ENCODE results near the gene CKAP5. TPM values are rescaled to one million over a fixed set of nuclear protein-coding genes. Genes with fewer than 3 reads are reported as not detected.
A peak's percentile ranks its signal among the peaks of the same experiment; 100 is the strongest.
"Not testable (repeated sequence)": the region's sequence is repeated elsewhere in the genome, so short reads cannot be mapped to it uniquely, and the experiment has no call there.

CKAP5 gene
- total RNA-seq, 1 experiment from 2014 or later: 166 TPM

DNA sequence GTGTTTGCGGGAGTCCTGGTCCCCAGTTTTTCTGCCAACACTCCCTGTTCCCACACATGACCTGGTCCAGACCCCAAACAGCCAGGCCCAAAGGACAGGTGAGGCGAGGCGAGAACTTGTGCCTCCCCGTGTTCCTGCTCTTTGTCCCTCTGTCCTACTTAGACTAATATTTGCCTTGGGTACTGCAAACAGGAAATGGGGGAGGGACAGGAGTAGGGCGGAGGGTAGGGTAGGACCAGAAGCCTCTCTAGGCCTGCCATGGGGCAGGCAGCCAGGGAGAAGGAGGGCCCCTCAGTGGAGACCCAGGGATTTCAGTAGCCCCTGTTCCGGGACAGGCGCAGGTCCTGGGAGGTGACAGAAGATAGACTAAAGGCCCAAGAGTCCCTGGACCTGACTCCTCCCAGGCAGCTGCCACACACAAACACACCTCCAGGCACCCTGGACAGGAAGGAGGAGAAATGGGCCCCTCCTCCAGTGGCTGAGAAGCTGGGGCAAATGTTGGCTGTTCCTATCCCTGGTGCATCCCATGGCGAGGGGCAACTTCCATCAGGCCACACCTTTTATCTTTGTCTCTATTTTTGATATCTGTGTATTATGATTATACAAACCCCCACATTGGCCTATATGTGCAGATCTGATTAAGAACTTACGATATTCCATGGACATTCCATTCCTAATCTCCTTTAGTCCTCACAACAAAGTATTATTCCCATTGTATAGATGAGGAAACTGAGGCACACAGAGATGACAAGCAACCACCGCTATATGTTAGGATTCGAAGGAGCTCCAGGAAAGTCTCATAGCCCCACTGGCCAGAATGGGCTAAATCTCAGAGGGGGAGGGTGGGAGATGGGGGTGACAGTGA lies 127.7 kb downstream of the CKAP5 start:
- ChIA-PET RAD21 (ENCODE audit: low non-redundant PET in 1 of 2, low total read pairs in 2 of 2, uncharacterized antibody in 2 of 2, unreplicated experiment in 2 of 2) (no interaction called here), POLR2A (no interaction called here), CTCF (no interaction called here)
- no peaks in the 10 kb centered on the region for H3K9me2 ChIP-seq (ENCODE audit: insufficient read depth)
- no peaks in the 10 kb centered on the region for H3K79me2 ChIP-seq (ENCODE audit: insufficient read depth, low read length)
- no peaks in the 10 kb centered on the region for H4K20me1 ChIP-seq (ENCODE audit: insufficient read depth)
- H3K27ac ChIP-seq (ENCODE audit: low read depth, low read length): no peak overlapping the region; the same call in 1 of the 2 replicates
- intact Hi-C loops (cut with micrococcal nuclease): no loop called here
- H2AFZ ChIP-seq (ENCODE audit: low read depth, low read length, poor library complexity, severe bottlenecking): peak overlapping the region; percentile 83
- TF ChIP-seq ZFX (IDR thresholded peaks at IDR 0.05) (0 out of 2 replicates have a peak, but pooled peaks have one; percentile 8), EGR1 (IDR thresholded peaks at IDR 0.05; ENCODE audit: low read depth) (no peak)
- H3K36me3 ChIP-seq (ENCODE audit: control insufficient read depth in 1 of 2, insufficient read depth in 2 of 2, low read length in 2 of 2): no peaks in the 10 kb centered on the region
- no peaks in the 10 kb centered on the region for H3K27me3 ChIP-seq (ENCODE audit: insufficient read depth, low read length)
- no TSS peak for BruUV-seq (replicated peaks)
- DNase-seq (ENCODE audit: low read depth, low spot score) (no peak), ATAC-seq (peak; percentile 76)
- peaks cover 5 to 21% of the 10 kb centered on the region in 2 experiments; a peak in 3 of 4 replicates for H3K4me1 ChIP-seq (ENCODE audit: control insufficient read depth in 1 of 2, insufficient read depth in 2 of 2, low read length in 2 of 2)
- H3K4me2 ChIP-seq (ENCODE audit: low read length): peak overlapping the region; percentile 53
- H3K9me3 ChIP-seq (ENCODE audit: control insufficient read depth in 1 of 2, insufficient read depth in 1 of 2, low read depth in 1 of 2, low read length in 2 of 2): no peaks in the 10 kb centered on the region
- H3K4me3 ChIP-seq (replicated peaks in 1 of 2; ENCODE audit: low read depth in 1 of 2, low read length in 2 of 2): no peak overlapping the region
- H3K9ac ChIP-seq (ENCODE audit: low read length): peak overlapping the region; percentile 23; the same call in 1 of the 2 replicates

DNA sequence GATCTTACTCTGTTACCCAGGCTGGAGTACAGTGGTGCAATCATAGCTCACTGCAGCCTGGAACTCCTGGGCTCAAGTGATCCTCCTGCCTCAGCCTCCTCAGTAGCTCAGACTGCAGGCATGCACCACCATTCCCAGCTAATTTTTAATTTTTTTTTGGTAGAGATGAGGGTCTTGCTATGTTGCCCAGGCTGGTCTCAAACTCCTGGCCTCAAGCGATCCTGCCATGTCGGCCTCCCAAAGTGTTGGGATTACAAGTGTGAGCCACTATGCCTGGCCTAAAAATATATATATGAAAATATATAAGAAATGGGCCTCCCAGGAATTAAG lies 128.3 kb downstream of the CKAP5 start:
- BruUV-seq (replicated peaks); ATAC-seq; H3K4me3 ChIP-seq (replicated peaks in 1 of 2; ENCODE audit: low read depth in 1 of 2, low read length in 2 of 2); H3K27ac ChIP-seq (ENCODE audit: low read depth, low read length); H3K27me3 ChIP-seq (ENCODE audit: insufficient read depth, low read length); H3K36me3 ChIP-seq (ENCODE audit: control insufficient read depth in 1 of 2, insufficient read depth in 2 of 2, low read length in 2 of 2); H4K20me1 ChIP-seq (ENCODE audit: insufficient read depth); H3K9me3 ChIP-seq (ENCODE audit: control insufficient read depth in 1 of 2, insufficient read depth in 1 of 2, low read depth in 1 of 2, low read length in 2 of 2); H3K9me2 ChIP-seq (ENCODE audit: insufficient read depth); H3K9ac ChIP-seq (ENCODE audit: low read length); intact Hi-C loops (cut with micrococcal nuclease); H2AFZ ChIP-seq (ENCODE audit: low read depth, low read length, poor library complexity, severe bottlenecking); RAD21 ChIA-PET (ENCODE audit: low non-redundant PET in 1 of 2, low total read pairs in 2 of 2, uncharacterized antibody in 2 of 2, unreplicated experiment in 2 of 2); DNase-seq (ENCODE audit: low read depth, low spot score); POLR2A ChIA-PET; CTCF ChIA-PET; H3K79me2 ChIP-seq (ENCODE audit: insufficient read depth, low read length): not testable (repeated sequence)
- Histone ChIP-seq H3K4me1 (ENCODE audit: control insufficient read depth in 1 of 2, insufficient read depth in 2 of 2, low read length in 2 of 2) (peaks cover 5 to 21% of the 10 kb centered on the region in 2 experiments; a peak in 3 of 4 replicates), H3K4me2 (ENCODE audit: low read length) (peak overlapping the region; percentile 53)
